SKM-1 (cell line): ENCODE data around the gene AOAH.
"Not testable (repeated sequence)": the region's sequence is repeated elsewhere in the genome, so short reads cannot be mapped to it uniquely, and the experiment has no call there.

Source experiments
- DNase-seq: peaks from one replicate; lab custom pipeline; 2025; ENCODE audit not compliant: unreplicated experiment; lab: John Stamatoyannopoulos, UW

AOAH gene

GRCh38 chr7:36513393-36513792 is 210.9 kb downstream of the AOAH start:
- DNase-seq, result no peak

- no peak for DNase-seq
Observed at GRCh38 chr7:36512616-36513015, 211.7 kb downstream of the AOAH start.

GRCh38 chr7:36509962-36510361 is 214.3 kb downstream of the AOAH start:
- no peak for DNase-seq

- no peak for DNase-seq
Observed at GRCh38 chr7:36507475-36508440, 216.5 kb downstream of the AOAH start.

GRCh38 chr7:36506820-36507219 is 217.5 kb downstream of the AOAH start:
- DNase-seq, result no peak

- no peak for DNase-seq
Observed at GRCh38 chr7:36506130-36506798, 218.0 kb downstream of the AOAH start.

GRCh38 chr7:36504617-36505016 is 219.7 kb downstream of the AOAH start:
- DNase-seq, result not testable (repeated sequence)

DNA sequence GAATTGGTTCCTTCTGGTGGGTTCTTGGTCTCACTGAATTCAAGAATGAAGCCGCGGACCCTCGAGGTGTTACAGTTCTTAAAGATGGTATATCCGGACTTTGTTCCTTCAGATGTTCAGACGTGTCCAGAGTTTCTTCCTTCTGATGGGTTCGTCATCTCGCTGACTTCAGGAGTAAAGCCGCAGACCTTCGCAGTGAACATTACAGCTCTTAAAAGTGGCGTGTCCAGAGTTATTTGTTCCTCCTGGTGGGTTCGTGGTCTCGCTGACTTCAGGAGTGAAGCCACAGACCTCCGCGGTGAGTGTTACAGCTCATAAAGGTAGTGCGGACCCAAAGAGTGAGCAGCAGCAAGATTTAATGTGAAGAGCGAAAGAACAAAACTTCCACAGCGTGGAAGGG is 220.1 kb downstream of the AOAH start:
- DNase-seq, result not testable (repeated sequence)

DNA sequence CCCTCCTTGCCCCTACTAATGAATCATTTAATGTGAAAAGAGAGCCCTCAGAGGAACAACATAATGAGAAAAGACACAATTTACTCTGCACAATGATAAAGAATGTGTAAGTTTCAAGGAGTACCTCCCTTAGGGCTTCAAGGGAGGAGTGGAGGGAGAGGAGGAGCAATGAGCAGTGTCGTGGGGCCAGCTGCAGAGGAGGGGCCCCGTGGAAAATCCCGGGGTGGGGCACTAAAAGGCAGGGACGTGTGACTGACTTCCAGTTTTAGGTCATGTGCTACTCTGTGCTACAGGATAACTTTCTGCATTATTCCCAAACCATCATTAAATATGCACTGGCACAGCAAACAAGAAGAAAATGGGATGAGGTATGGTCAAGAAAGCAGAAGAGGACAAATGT is 226.5 kb downstream of the AOAH start:
- DNase-seq, result no peak

- not testable (repeated sequence) for DNase-seq
Observed at GRCh38 chr7:36497176-36497575, 227.1 kb downstream of the AOAH start.

DNA sequence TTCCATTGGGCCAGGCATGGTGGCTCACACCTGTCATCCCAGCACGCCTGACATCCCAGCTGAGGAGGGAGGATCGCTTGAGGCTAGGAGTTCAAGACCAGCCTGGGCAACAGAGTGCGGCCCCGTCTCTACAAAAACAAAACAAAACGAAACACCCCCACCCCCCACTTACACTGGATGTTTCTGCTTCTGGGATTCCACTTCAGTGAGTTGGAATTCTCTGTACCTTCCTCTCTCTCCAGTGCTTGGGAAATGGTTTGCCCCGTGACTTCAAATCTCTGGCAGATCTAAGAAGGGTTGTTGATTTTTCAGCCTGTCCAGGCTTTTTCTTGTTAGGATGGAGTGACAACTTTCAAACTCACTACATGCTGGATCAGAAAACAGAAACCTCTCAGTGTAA is 227.7 kb downstream of the AOAH start:
- DNase-seq, result no peak

DNA sequence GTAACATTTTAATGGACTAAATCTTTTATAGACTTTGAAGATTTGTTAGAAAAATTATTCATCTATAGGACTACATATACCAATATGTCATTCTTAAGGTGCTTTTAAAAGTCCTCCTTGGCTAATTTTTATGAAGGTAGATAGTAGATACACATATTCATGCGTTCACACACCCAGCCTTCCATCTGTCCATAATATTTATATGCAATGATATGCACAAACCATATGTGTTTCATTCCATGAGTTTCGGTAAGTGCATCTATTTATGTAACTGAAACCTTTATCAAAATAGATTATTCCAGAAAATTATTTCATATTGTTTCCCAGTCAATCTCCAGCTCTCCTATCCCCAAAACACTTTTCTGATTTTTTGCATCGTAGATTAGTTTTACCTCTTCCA is 233.0 kb downstream of the AOAH start:
- DNase-seq, result no peak

DNA sequence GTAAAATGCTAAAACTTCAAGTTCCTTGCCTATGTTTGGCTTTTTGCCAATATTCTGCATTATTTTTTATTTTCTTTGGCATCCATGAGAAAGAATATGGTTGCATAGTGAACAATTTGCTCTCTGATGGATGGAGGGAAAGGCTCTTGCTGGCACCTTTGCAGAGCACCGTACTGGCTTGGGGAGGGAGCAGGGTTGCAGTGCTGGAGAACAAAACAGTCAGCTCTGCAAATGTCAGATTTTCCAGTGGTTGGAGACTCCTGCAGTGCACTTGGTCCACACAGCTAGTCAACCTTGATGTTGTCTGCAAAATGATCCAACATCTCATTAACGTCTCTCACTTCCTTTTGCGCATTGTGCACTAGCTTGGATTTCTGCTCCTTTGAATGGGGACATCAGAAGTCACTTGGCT is 233.9 kb downstream of the AOAH start:
- DNase-seq, result no peak

- DNase-seq, result not testable (repeated sequence)
Observed at GRCh38 chr7:36488672-36489071, 235.6 kb downstream of the AOAH start.

DNA sequence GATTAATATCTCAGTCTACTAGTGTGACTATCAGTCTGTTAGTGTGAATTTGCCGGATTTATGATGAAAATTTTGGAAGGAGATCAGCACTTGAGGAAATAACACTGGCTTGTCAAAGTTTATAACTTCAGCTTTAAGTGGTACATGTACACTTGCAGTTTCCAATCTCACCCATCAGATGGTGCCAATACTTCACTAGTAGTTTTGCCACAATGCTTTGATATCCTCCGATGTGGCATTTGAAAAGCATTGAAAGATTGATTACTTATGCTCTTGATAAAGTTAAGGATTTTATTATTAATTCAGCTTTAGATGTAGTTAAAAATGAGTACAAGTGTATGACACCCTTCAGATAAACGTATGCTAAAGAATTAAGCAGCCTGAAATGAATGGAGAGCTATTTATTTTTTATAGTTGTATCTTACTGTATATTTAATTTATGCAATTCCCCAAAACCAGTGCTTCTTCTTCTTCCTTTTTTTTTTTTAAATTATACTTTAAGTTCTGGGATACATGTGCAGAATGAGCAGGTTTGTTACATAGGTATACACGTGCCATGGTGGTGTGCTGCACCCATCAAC is 236.4 kb downstream of the AOAH start:
- peak; percentile 28 for DNase-seq

DNA sequence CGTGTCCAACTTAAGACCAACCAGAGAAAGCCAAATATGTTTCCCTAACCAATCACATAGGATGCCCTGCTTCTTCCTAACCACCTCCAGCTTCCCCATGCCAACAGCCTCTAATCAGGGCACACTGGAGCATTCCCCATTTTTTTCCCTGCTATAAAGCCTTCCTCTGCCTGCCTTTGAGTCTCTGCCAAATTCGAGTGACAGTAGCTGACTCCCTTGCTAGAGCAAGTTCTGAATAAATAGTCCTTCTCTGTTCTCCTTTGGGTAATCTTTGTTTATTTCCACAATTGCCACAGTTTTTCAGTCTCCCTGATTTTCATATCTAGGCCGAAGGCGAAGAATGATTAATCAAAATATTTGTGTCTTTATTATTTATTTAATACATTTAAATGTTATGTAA is 238.0 kb downstream of the AOAH start:
- DNase-seq, result no peak

DNA sequence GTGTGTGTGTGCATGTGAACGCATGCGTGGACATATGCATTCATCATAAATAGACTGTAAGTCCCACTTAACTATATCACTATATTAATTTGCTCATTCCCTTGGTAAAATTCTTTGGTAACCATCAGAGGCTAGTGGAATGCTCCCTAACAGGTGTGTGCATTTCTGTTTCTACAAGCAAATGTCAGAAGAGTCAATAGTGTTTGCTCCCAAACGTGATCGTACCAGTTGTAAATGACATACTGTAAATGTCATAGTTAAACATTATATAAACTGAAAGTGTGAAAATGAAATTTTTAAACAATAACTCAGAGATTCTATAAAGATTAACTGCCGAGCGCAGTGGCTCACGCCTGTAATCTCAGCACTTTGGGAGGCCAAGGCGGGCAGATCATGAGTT is 240.0 kb downstream of the AOAH start:
- no peak for DNase-seq

DNA sequence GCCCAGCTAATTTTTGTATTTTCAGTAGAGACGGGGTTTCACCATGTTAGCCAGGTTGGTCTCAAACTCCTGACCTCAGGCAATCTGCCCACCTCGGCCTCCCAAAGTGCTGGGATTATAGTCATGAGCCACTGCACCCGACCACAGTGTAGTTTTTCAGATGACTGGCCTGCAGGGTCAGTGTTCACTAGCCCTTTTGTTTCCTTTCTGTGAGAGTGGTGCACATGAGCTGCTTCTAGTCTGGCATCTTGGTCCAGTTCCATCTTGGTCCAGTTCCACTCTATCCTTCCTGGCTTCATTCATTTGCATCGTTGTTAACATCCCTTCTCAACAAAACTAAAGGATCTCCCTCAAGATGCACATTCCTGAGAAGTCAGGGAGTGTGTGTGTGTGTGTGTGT is 240.4 kb downstream of the AOAH start:
- DNase-seq, result not testable (repeated sequence)

GRCh38 chr7:36478745-36479144 is 245.5 kb downstream of the AOAH start:
- DNase-seq, result no peak

- DNase-seq, result no peak
Observed at GRCh38 chr7:36475381-36475780, 248.9 kb downstream of the AOAH start.

GRCh38 chr7:36475011-36475342 is 249.3 kb downstream of the AOAH start:
- DNase-seq, result no peak
